ENCODE results near the gene WDFY4.

The WDFY4 gene

GRCh38 chr10:48943096-48943495 lies 258.4 kb downstream of the WDFY4 start:
- Histone ChIP-seq H3K36me3 (ENCODE audit: insufficient read depth, low read length) (no peaks in the 10 kb centered on the region), H3K79me2 (ENCODE audit: control insufficient read depth, insufficient read depth, low read length, unreplicated experiment) (no peaks in the 10 kb centered on the region), H3K4me1 (ENCODE audit: control insufficient read depth, insufficient read depth, low read length, unreplicated experiment) (no peaks in the 10 kb centered on the region), H2AFZ (ENCODE audit: low read length, unreplicated experiment) (no peak overlapping the region), H3K27ac (ENCODE audit: low read depth, low read length) (no peak overlapping the region), H3K4me3 (ENCODE audit: low read depth, low read length) (no peak overlapping the region), H3K27me3 (ENCODE audit: insufficient read depth, low read length) (peaks cover 67% of the 10 kb centered on the region)

- Histone ChIP-seq H3K79me2 (ENCODE audit: control insufficient read depth, insufficient read depth, low read length, unreplicated experiment) (no peaks in the 10 kb centered on the region), H3K27ac (ENCODE audit: low read depth, low read length) (no peak overlapping the region), H2AFZ (ENCODE audit: low read length, unreplicated experiment) (no peak overlapping the region), H3K4me3 (ENCODE audit: low read depth, low read length) (no peak overlapping the region), H3K27me3 (ENCODE audit: insufficient read depth, low read length) (peaks cover 69% of the 10 kb centered on the region), H3K36me3 (ENCODE audit: insufficient read depth, low read length) (no peaks in the 10 kb centered on the region), H3K4me1 (ENCODE audit: control insufficient read depth, insufficient read depth, low read length, unreplicated experiment) (no peaks in the 10 kb centered on the region)
Observed at GRCh38 chr10:48944171-48944570, 259.5 kb downstream of the WDFY4 start.

- Histone ChIP-seq H2AFZ (ENCODE audit: low read length, unreplicated experiment) (no peak overlapping the region), H3K36me3 (ENCODE audit: insufficient read depth, low read length) (no peaks in the 10 kb centered on the region), H3K27ac (ENCODE audit: low read depth, low read length) (no peak overlapping the region)
Observed at GRCh38 chr10:48945441-48946130, 260.9 kb downstream of the WDFY4 start.

GRCh38 chr10:48946332-48946731 lies 261.7 kb downstream of the WDFY4 start:
- no peaks in the 10 kb centered on the region for H3K36me3 ChIP-seq (ENCODE audit: insufficient read depth, low read length)
- H3K4me3 ChIP-seq (ENCODE audit: low read depth, low read length), result no peak overlapping the region
- H3K4me1 ChIP-seq (ENCODE audit: control insufficient read depth, insufficient read depth, low read length, unreplicated experiment), result no peaks in the 10 kb centered on the region
- peaks cover 62% of the 10 kb centered on the region for H3K27me3 ChIP-seq (ENCODE audit: insufficient read depth, low read length)
- no peak overlapping the region for H3K27ac ChIP-seq (ENCODE audit: low read depth, low read length)
- H2AFZ ChIP-seq (ENCODE audit: low read length, unreplicated experiment), result no peak overlapping the region
- H3K79me2 ChIP-seq (ENCODE audit: control insufficient read depth, insufficient read depth, low read length, unreplicated experiment), result no peaks in the 10 kb centered on the region

More at GRCh38 chr10:48945441-48946130, 260.9 kb downstream of the WDFY4 start:
- Histone ChIP-seq H3K79me2 (ENCODE audit: control insufficient read depth, insufficient read depth, low read length, unreplicated experiment) (no peaks in the 10 kb centered on the region), H3K4me3 (ENCODE audit: low read depth, low read length) (no peak overlapping the region), H3K27me3 (ENCODE audit: insufficient read depth, low read length) (peaks cover 67% of the 10 kb centered on the region), H3K4me1 (ENCODE audit: control insufficient read depth, insufficient read depth, low read length, unreplicated experiment) (no peaks in the 10 kb centered on the region)

- H2AFZ ChIP-seq (ENCODE audit: low read length, unreplicated experiment), result no peak overlapping the region
- no peaks in the 10 kb centered on the region for H3K36me3 ChIP-seq (ENCODE audit: insufficient read depth, low read length)
- peaks cover 65% of the 10 kb centered on the region for H3K27me3 ChIP-seq (ENCODE audit: insufficient read depth, low read length)
- no peaks in the 10 kb centered on the region for H3K4me1 ChIP-seq (ENCODE audit: control insufficient read depth, insufficient read depth, low read length, unreplicated experiment)
- no peak overlapping the region for H3K4me3 ChIP-seq (ENCODE audit: low read depth, low read length)
- H3K79me2 ChIP-seq (ENCODE audit: control insufficient read depth, insufficient read depth, low read length, unreplicated experiment), result no peaks in the 10 kb centered on the region
- no peak overlapping the region for H3K27ac ChIP-seq (ENCODE audit: low read depth, low read length)
Observed at GRCh38 chr10:48946891-48947500, 262.3 kb downstream of the WDFY4 start.

GRCh38 chr10:48947690-48948469 lies 263.2 kb downstream of the WDFY4 start:
- Histone ChIP-seq H3K27me3 (ENCODE audit: insufficient read depth, low read length) (peaks cover 65% of the 10 kb centered on the region), H3K4me3 (ENCODE audit: low read depth, low read length) (no peak overlapping the region), H3K4me1 (ENCODE audit: control insufficient read depth, insufficient read depth, low read length, unreplicated experiment) (no peaks in the 10 kb centered on the region), H3K27ac (ENCODE audit: low read depth, low read length) (no peak overlapping the region), H3K36me3 (ENCODE audit: insufficient read depth, low read length) (no peaks in the 10 kb centered on the region), H2AFZ (ENCODE audit: low read length, unreplicated experiment) (no peak overlapping the region), H3K79me2 (ENCODE audit: control insufficient read depth, insufficient read depth, low read length, unreplicated experiment) (no peaks in the 10 kb centered on the region)

- Histone ChIP-seq H3K4me3 (ENCODE audit: low read depth, low read length) (no peak overlapping the region), H3K27me3 (ENCODE audit: insufficient read depth, low read length) (peaks cover 65% of the 10 kb centered on the region), H3K4me1 (ENCODE audit: control insufficient read depth, insufficient read depth, low read length, unreplicated experiment) (no peaks in the 10 kb centered on the region), H3K79me2 (ENCODE audit: control insufficient read depth, insufficient read depth, low read length, unreplicated experiment) (no peaks in the 10 kb centered on the region), H3K27ac (ENCODE audit: low read depth, low read length) (no peak overlapping the region), H3K36me3 (ENCODE audit: insufficient read depth, low read length) (no peaks in the 10 kb centered on the region), H2AFZ (ENCODE audit: low read length, unreplicated experiment) (no peak overlapping the region)
Observed at GRCh38 chr10:48948470-48949037, 263.9 kb downstream of the WDFY4 start.

GRCh38 chr10:48951707-48952106 lies 267.0 kb downstream of the WDFY4 start:
- H3K4me1 ChIP-seq (ENCODE audit: control insufficient read depth, insufficient read depth, low read length, unreplicated experiment), result no peaks in the 10 kb centered on the region
- H3K36me3 ChIP-seq (ENCODE audit: insufficient read depth, low read length), result no peaks in the 10 kb centered on the region
- no peak overlapping the region for H2AFZ ChIP-seq (ENCODE audit: low read length, unreplicated experiment)

GRCh38 chr10:48957361-48958151 lies 272.9 kb downstream of the WDFY4 start:
- Histone ChIP-seq H2AFZ (ENCODE audit: low read length, unreplicated experiment) (no peak overlapping the region), H3K79me2 (ENCODE audit: control insufficient read depth, insufficient read depth, low read length, unreplicated experiment) (no peaks in the 10 kb centered on the region), H3K4me1 (ENCODE audit: control insufficient read depth, insufficient read depth, low read length, unreplicated experiment) (no peaks in the 10 kb centered on the region), H3K4me3 (ENCODE audit: low read depth, low read length) (no peak overlapping the region), H3K27ac (ENCODE audit: low read depth, low read length) (no peak overlapping the region), H3K36me3 (ENCODE audit: insufficient read depth, low read length) (no peaks in the 10 kb centered on the region), H3K27me3 (ENCODE audit: insufficient read depth, low read length) (peaks cover 51% of the 10 kb centered on the region)

More at GRCh38 chr10:48951707-48952106, 267.0 kb downstream of the WDFY4 start:
- Histone ChIP-seq H3K4me3 (ENCODE audit: low read depth, low read length) (no peak overlapping the region), H3K27ac (ENCODE audit: low read depth, low read length) (no peak overlapping the region), H3K79me2 (ENCODE audit: control insufficient read depth, insufficient read depth, low read length, unreplicated experiment) (no peaks in the 10 kb centered on the region), H3K27me3 (ENCODE audit: insufficient read depth, low read length) (peaks cover 59% of the 10 kb centered on the region)

- no peaks in the 10 kb centered on the region for H3K79me2 ChIP-seq (ENCODE audit: control insufficient read depth, insufficient read depth, low read length, unreplicated experiment)
Observed at GRCh38 chr10:48958598-48959190, 274.0 kb downstream of the WDFY4 start.

More at GRCh38 chr10:48958598-48959190, 274.0 kb downstream of the WDFY4 start:
- Histone ChIP-seq H3K27me3 (ENCODE audit: insufficient read depth, low read length) (peaks cover 56% of the 10 kb centered on the region), H3K36me3 (ENCODE audit: insufficient read depth, low read length) (no peaks in the 10 kb centered on the region), H2AFZ (ENCODE audit: low read length, unreplicated experiment) (no peak overlapping the region), H3K4me3 (ENCODE audit: low read depth, low read length) (no peak overlapping the region), H3K4me1 (ENCODE audit: control insufficient read depth, insufficient read depth, low read length, unreplicated experiment) (no peaks in the 10 kb centered on the region), H3K27ac (ENCODE audit: low read depth, low read length) (no peak overlapping the region)

Data from ACC112 (cell line).